PC-3 (cell line): ENCODE results near the gene ADORA1. TPM values are rescaled to one million over a fixed set of nuclear protein-coding genes. Genes with fewer than 3 reads are reported as not detected.

ENCODE experiments used
- ATAC-seq: fragments of 200-7000 bp; cut with Tn5 transposase; 2 replicates; pipeline ENCODE4 v1.9.1; 2020; ENCODE audit warnings: mild to moderate bottlenecking, moderate library complexity
- BruUV-seq: library from RNA; stranded (reverse); fragments of 400-500 nt; replicated peaks from 2 replicates; lab custom pipeline; 2021; lab: Mats Ljungman, UMichigan
- CTCF ChIA-PET: fragments of 300-600 bp; sonication (Branson Sonifier 250); formaldehyde crosslinking; loops from one replicate; lab custom pipeline; 2022; ENCODE audit warnings: antibody characterized with exemption; lab: Charles Lee
- POLR2A ChIA-PET: fragments of 300-600 bp; sonication (Branson Sonifier 250); formaldehyde crosslinking; loops from one replicate; lab custom pipeline; 2022; ENCODE audit warnings: antibody characterized with exemption; ENCODE audit not compliant: unreplicated experiment; lab: Charles Lee
- DNase-seq: peaks from one replicate; pipeline ENCODE4 v3.0.0-alpha.2; 2015
- H2AFZ ChIP-seq: fragments of 300-600 bp; sonication (generic); 2 replicates; pipeline ENCODE4 v1.6.0; 2016; ENCODE audit warnings: antibody characterized with exemption, low read length
- H3F3A ChIP-seq: fragments of 300-600 bp; sonication (generic); one replicate; pipeline ENCODE4 v1.6.0; 2017; ENCODE audit warnings: antibody characterized with exemption, low read length, control low read depth, mild to moderate bottlenecking; ENCODE audit not compliant: unreplicated experiment
- H3K27ac ChIP-seq: fragments of 300-600 bp; sonication (generic); 2 replicates; pipeline ENCODE4 v1.5.1; 2016; ENCODE audit warnings: mild to moderate bottlenecking, low read length
- H3K27me3 ChIP-seq: fragments of 300-600 bp; sonication (generic); 2 replicates; pipeline ENCODE4 v1.6.1; 2016; ENCODE audit warnings: low read length, mixed read lengths
- H3K36me3 ChIP-seq: fragments of 300-600 bp; sonication (generic); 2 replicates; pipeline ENCODE4 v1.6.1; 2016; ENCODE audit warnings: low read depth, mixed run types, low read length, mixed read lengths
- H3K4me1 ChIP-seq: fragments of 300-600 bp; sonication (generic); 2 replicates; pipeline ENCODE4 v1.5.1; 2016; ENCODE audit warnings: low read length; ENCODE audit not compliant: insufficient read depth
- H3K4me2 ChIP-seq: fragments of 300-600 bp; sonication (generic); 2 replicates; pipeline ENCODE4 v1.6.0; 2016; ENCODE audit warnings: low read length
- H3K4me3 ChIP-seq: fragments of 300-600 bp; sonication (generic); 2 replicates; pipeline ENCODE4 v1.5.1; 2016; ENCODE audit warnings: mild to moderate bottlenecking, low read length, mixed read lengths
- H3K79me2 ChIP-seq: fragments of 300-600 bp; sonication (generic); 2 replicates; pipeline ENCODE4 v1.6.1; 2017; ENCODE audit warnings: low read length, mixed read lengths
- H3K9ac ChIP-seq: fragments of 300-600 bp; sonication (generic); 2 replicates; pipeline ENCODE4 v1.6.0; 2016; ENCODE audit warnings: mild to moderate bottlenecking, low read length
- H3K9me2 ChIP-seq: fragments of 300-600 bp; sonication (generic); replicated peaks from 2 replicates; pipeline ENCODE4 v1.6.1; 2016; ENCODE audit warnings: mixed run types, low read length, mixed read lengths
- H3K9me3 ChIP-seq: fragments of 300-600 bp; sonication (generic); 2 replicates; pipeline ENCODE4 v1.6.1; 2016; ENCODE audit warnings: low read length, mixed read lengths
- H4K20me1 ChIP-seq: fragments of 300-600 bp; sonication (generic); 2 replicates; pipeline ENCODE4 v1.6.1; 2016; ENCODE audit warnings: low read length, mixed read lengths
- EZH2 ChIP-seq: fragments of 300-600 bp; sonication (generic); IDR thresholded peaks from one replicate; pipeline ENCODE4 v1.6.1; 2017; ENCODE audit warnings: antibody characterized with exemption, mild to moderate bottlenecking, low read length; ENCODE audit not compliant: unreplicated experiment
- EZH2phosphoT487 ChIP-seq: fragments of 300-600 bp; sonication (generic); IDR thresholded peaks from 2 replicates; pipeline ENCODE4 v1.6.1; 2018; ENCODE audit warnings: mild to moderate bottlenecking, antibody characterized with exemption, low read length, borderline replicate concordance
- intact Hi-C: fragments of 100-400 bp; cut with micrococcal nuclease; formaldehyde crosslinking; loops from 2 replicates; pipeline ENCODE4 v1.9.0; 2023
- total RNA-seq: library from RNA; depleted of rRNA; stranded (reverse); fragments of >200 nt; gene quantifications from 2 replicates; pipeline ENCODE4 v1.2.3, GENCODE V29; 2014
- TF ChIP-seq, protein P1 (sequence below): fragments of 300-600 bp; sonication (generic); conservative IDR thresholded peaks from 2 replicates; pipeline ENCODE4 v1.5.1; 2017; ENCODE audit warnings: antibody characterized with exemption, low read depth, mild to moderate bottlenecking, low read length

The ADORA1 gene
- total RNA-seq, 1 experiment from 2014 or later: 1.4 TPM

GRCh38 chr1:203089001-203089650, 38.4 kb upstream of the ADORA1 start:
- Histone ChIP-seq H3K79me2 (no peaks in the 10 kb centered on the region), H3K4me3 (no peak overlapping the region), H3K4me1 (no peaks in the 10 kb centered on the region), H3F3A (no peaks in the 10 kb centered on the region), H3K9ac (no peak overlapping the region), H4K20me1 (no peaks in the 10 kb centered on the region), H3K27me3 (peaks cover 45% of the 10 kb centered on the region), H3K9me2 (no peaks in the 10 kb centered on the region), H3K36me3 (no peaks in the 10 kb centered on the region), H3K27ac (no peak overlapping the region), H2AFZ (no peak overlapping the region), H3K4me2 (no peak overlapping the region), H3K9me3 (no peaks in the 10 kb centered on the region)
- ChIA-PET POLR2A (no interaction called here), CTCF (no interaction called here)
- DNase-seq: peak; percentile 46
- ATAC-seq: no peak
- intact Hi-C loops: no loop called here
- BruUV-seq: no TSS peak
- TF ChIP-seq EZH2phosphoT487: no peak
- TF ChIP-seq, protein P1, sequence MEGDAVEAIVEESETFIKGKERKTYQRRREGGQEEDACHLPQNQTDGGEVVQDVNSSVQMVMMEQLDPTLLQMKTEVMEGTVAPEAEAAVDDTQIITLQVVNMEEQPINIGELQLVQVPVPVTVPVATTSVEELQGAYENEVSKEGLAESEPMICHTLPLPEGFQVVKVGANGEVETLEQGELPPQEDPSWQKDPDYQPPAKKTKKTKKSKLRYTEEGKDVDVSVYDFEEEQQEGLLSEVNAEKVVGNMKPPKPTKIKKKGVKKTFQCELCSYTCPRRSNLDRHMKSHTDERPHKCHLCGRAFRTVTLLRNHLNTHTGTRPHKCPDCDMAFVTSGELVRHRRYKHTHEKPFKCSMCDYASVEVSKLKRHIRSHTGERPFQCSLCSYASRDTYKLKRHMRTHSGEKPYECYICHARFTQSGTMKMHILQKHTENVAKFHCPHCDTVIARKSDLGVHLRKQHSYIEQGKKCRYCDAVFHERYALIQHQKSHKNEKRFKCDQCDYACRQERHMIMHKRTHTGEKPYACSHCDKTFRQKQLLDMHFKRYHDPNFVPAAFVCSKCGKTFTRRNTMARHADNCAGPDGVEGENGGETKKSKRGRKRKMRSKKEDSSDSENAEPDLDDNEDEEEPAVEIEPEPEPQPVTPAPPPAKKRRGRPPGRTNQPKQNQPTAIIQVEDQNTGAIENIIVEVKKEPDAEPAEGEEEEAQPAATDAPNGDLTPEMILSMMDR: no peak

GRCh38 chr1:203089651-203090045, 37.9 kb upstream of the ADORA1 start:
- POLR2A ChIA-PET: no interaction called here
- no peaks in the 10 kb centered on the region for H3K36me3 ChIP-seq
- no peak for TF ChIP-seq EZH2phosphoT487
- TF ChIP-seq, protein P1: no peak
- H3K4me2 ChIP-seq: no peak overlapping the region
- no peaks in the 10 kb centered on the region for H3F3A ChIP-seq
- H2AFZ ChIP-seq: no peak overlapping the region
- CTCF ChIA-PET: no interaction called here
- no peak overlapping the region for H3K4me3 ChIP-seq
- DNase-seq (no peak), ATAC-seq (no peak)
- H3K27me3 ChIP-seq: peaks cover 45% of the 10 kb centered on the region
- no peaks in the 10 kb centered on the region for H3K79me2 ChIP-seq
- no peak overlapping the region for H3K9ac ChIP-seq
- intact Hi-C loops: no loop called here
- no TSS peak for BruUV-seq
- no peak overlapping the region for H3K27ac ChIP-seq
- no peaks in the 10 kb centered on the region for H3K9me2 ChIP-seq
- no peaks in the 10 kb centered on the region for H4K20me1 ChIP-seq
- no peaks in the 10 kb centered on the region for H3K4me1 ChIP-seq
- peaks cover 2% of the 10 kb centered on the region; the same call in 1 of the 2 replicates for H3K9me3 ChIP-seq

DNA sequence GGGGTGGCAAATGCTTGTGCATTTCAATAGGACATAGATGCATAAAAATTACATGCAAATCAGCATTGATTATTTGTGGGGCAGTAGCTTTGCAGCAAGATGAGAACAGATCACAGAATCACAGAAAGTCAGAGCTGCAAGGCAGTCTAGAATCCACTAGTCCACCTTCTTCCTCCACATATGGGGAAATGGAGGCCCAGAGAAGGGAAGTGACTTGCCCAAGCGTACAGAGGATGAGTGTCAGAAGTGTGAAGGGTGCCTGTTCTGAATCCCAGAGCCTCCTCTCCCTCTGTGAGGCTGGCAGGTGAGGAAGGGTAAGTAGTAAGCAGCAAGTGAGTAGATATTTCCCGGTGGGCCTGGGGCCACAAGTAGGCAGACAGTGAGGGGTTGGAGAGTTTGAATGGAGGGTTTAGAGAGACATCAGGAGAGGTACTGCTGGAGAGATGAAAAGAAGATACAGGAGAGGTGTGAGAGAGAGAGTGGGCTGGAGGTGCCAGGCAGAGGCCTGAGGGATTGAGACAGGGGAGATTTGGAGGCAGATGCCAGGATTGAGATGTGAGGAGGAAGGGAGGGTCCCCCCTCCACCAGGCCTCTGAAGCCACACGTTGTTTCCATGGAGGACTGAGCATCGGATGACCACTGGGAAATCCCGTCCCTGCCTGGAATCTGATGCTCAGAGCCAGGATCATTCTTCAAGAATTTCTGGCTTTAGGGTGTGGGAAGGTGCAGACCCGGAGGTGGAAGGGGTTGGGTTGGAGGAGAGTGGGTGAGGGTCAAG, 36.9 kb upstream of the ADORA1 start:
- H2AFZ ChIP-seq: no peak overlapping the region
- H3K4me1 ChIP-seq: no peaks in the 10 kb centered on the region
- CTCF ChIA-PET: no interaction called here
- no peak overlapping the region for H3K9ac ChIP-seq
- TF ChIP-seq EZH2: no peak
- TF ChIP-seq, protein P1: no peak
- TF ChIP-seq EZH2phosphoT487: no peak
- intact Hi-C loops: no loop called here
- no peak overlapping the region for H3K27ac ChIP-seq
- H3K4me3 ChIP-seq: no peak overlapping the region
- H3F3A ChIP-seq: no peaks in the 10 kb centered on the region
- no peaks in the 10 kb centered on the region for H4K20me1 ChIP-seq
- H3K27me3 ChIP-seq: peaks cover 45% of the 10 kb centered on the region
- no TSS peak for BruUV-seq
- H3K9me3 ChIP-seq: peaks cover 11% of the 10 kb centered on the region; the same call in 1 of the 2 replicates
- no peaks in the 10 kb centered on the region for H3K36me3 ChIP-seq
- POLR2A ChIA-PET: no interaction called here
- ATAC-seq: no peak
- no peak overlapping the region for H3K4me2 ChIP-seq
- no peak for DNase-seq
- H3K9me2 ChIP-seq: no peaks in the 10 kb centered on the region
- no peaks in the 10 kb centered on the region for H3K79me2 ChIP-seq
